IMR-90 (cell line): ENCODE data around the gene ZNF581. TPM values are rescaled to one million over a fixed set of nuclear protein-coding genes. Genes with fewer than 3 reads are reported as not detected.
A peak's percentile ranks its signal among the peaks of the same experiment; 100 is the strongest.

Experiments
- ATAC-seq: fragments of 200-7000 bp; cut with Tn5 transposase; 2 replicates; pipeline ENCODE4 v1.9.1; 2020; ENCODE audit warnings: low read depth, mild to moderate bottlenecking, moderate library complexity
- BruUV-seq: library from RNA; stranded (reverse); fragments of 400-500 nt; replicated peaks from 2 replicates; lab custom pipeline; 2021; lab: Mats Ljungman, UMichigan
- CTCF ChIA-PET: fragments of 300-600 bp; formaldehyde crosslinking; extraction: SDS; loops from one replicate; lab custom pipeline; 2021; ENCODE audit warnings: antibody characterized with exemption; lab: Yijun Ruan, JAX
- POLR2A ChIA-PET: fragments of 300-600 bp; sonication (Branson Sonifier 250); formaldehyde crosslinking; loops from one replicate; lab custom pipeline; 2022; ENCODE audit warnings: antibody characterized with exemption; ENCODE audit not compliant: unreplicated experiment; lab: Charles Lee
- DNase-seq: peaks from one replicate; pipeline ENCODE4 v3.0.0; 2013
- H2AFZ ChIP-seq: replicated peaks from 2 replicates; pipeline ENCODE3; 2013; ENCODE audit warnings: low read length, mild to moderate bottlenecking; ENCODE audit not compliant: poor library complexity
- H2AK5ac ChIP-seq: 2 replicates; pipeline ENCODE4 v1.6.1; 2013; ENCODE audit warnings: low read depth, low read length, inconsistent platforms
- H2AK9ac ChIP-seq: replicated peaks from 2 replicates; pipeline ENCODE3; 2013; ENCODE audit warnings: mild to moderate bottlenecking, low read depth, low read length, moderate library complexity; ENCODE audit not compliant: poor library complexity
- H2BK120ac ChIP-seq: 2 replicates; pipeline ENCODE4 v1.6.1; 2013; ENCODE audit warnings: low read depth, low read length, inconsistent platforms
- H2BK15ac ChIP-seq: 3 replicates; pipeline ENCODE4 v1.6.1; 2013; ENCODE audit warnings: low read depth, low read length, inconsistent platforms
- H2BK20ac ChIP-seq: 2 replicates; pipeline ENCODE4 v1.6.1; 2013; ENCODE audit warnings: low read depth, mild to moderate bottlenecking, inconsistent platforms, low read length, moderate library complexity
- H2BK5ac ChIP-seq: 2 replicates; pipeline ENCODE4 v1.6.1; 2013; ENCODE audit warnings: mild to moderate bottlenecking, low read depth, low read length, inconsistent platforms; ENCODE audit not compliant: poor library complexity, severe bottlenecking
- H3K14ac ChIP-seq: replicated peaks from 2 replicates; pipeline ENCODE4 v1.6.1; 2013; ENCODE audit warnings: low read depth, low read length, inconsistent platforms
- H3K18ac ChIP-seq: 2 replicates; pipeline ENCODE4 v1.6.1; 2013; ENCODE audit warnings: low read depth, low read length, control low read depth
- H3K23ac ChIP-seq: 2 replicates; pipeline ENCODE4 v1.6.1; 2013; ENCODE audit warnings: low read depth, low read length, inconsistent platforms
- H3K27ac ChIP-seq: 2 replicates; pipeline ENCODE4 v1.5.1; 2013; ENCODE audit warnings: mild to moderate bottlenecking, control low read depth, low read length; ENCODE audit not compliant: insufficient read depth
- H3K27me3 ChIP-seq: 2 replicates; pipeline ENCODE4 v1.6.1; 2013; ENCODE audit warnings: low read length; ENCODE audit not compliant: control insufficient read depth, insufficient read depth
- H3K36me3 ChIP-seq: 2 replicates; pipeline ENCODE4 v1.6.1; 2013; ENCODE audit warnings: low read length, mixed read lengths; ENCODE audit not compliant: control insufficient read depth, insufficient read depth
- H3K4ac ChIP-seq: 2 replicates; pipeline ENCODE4 v1.6.1; 2013; ENCODE audit warnings: low read depth, low read length, inconsistent platforms
- H3K4me1 ChIP-seq: 2 replicates; pipeline ENCODE4 v1.6.1; 2013; ENCODE audit warnings: low read length, mixed read lengths; ENCODE audit not compliant: control insufficient read depth, insufficient read depth
- H3K4me2 ChIP-seq: 2 replicates; pipeline ENCODE4 v1.6.1; 2013; ENCODE audit warnings: low read depth, mild to moderate bottlenecking, control low read depth, low read length, moderate library complexity
- H3K4me3 ChIP-seq: 2 replicates; pipeline ENCODE4 v1.5.1; 2013; ENCODE audit warnings: low read depth, mild to moderate bottlenecking, control low read depth, low read length, moderate library complexity; ENCODE audit not compliant: insufficient read depth
- H3K56ac ChIP-seq: 2 replicates; pipeline ENCODE4 v1.6.1; 2013; ENCODE audit warnings: low read length, inconsistent platforms; ENCODE audit not compliant: insufficient read depth; ENCODE audit errors: extremely low read depth
- H3K79me1 ChIP-seq, 2 experiments: 2 replicates each; pipeline ENCODE4 v1.6.1; 2013; ENCODE audit warnings: low read length in 2 of 2, inconsistent platforms in 1 of 2, low read depth in 1 of 2
- H3K9ac ChIP-seq: 2 replicates; pipeline ENCODE4 v1.6.1; 2013; ENCODE audit warnings: low read depth, low read length, control low read depth
- H3K9me1 ChIP-seq: 2 replicates; pipeline ENCODE4 v1.6.1; 2013; ENCODE audit warnings: low read length, inconsistent platforms; ENCODE audit not compliant: insufficient read depth
- H3K9me3 ChIP-seq: 2 replicates; pipeline ENCODE4 v1.6.1; 2013; ENCODE audit warnings: low read length; ENCODE audit not compliant: control insufficient read depth, insufficient read depth
- H4K20me1 ChIP-seq: 2 replicates; pipeline ENCODE4 v1.6.1; 2013; ENCODE audit warnings: low read length, inconsistent platforms; ENCODE audit not compliant: insufficient read depth
- H4K5ac ChIP-seq: 2 replicates; pipeline ENCODE4 v1.6.1; 2013; ENCODE audit warnings: mild to moderate bottlenecking, low read depth, low read length, control low read depth
- H4K8ac ChIP-seq, 2 experiments: 2 replicates each; pipeline ENCODE4 v1.6.1; 2013; ENCODE audit warnings: low read depth in 2 of 2, low read length in 2 of 2, control low read depth in 1 of 2, inconsistent platforms in 1 of 2
- H4K91ac ChIP-seq: 2 replicates; pipeline ENCODE4 v1.6.1; 2013; ENCODE audit warnings: low read depth, low read length, inconsistent platforms; ENCODE audit not compliant: insufficient read depth
- CHD1 ChIP-seq: IDR thresholded peaks from 2 replicates; pipeline ENCODE4 v1.6.1; 2012; ENCODE audit warnings: low read depth, low read length, improper control_type of control experiment
- FOS ChIP-seq: fragments of 150-350 bp; IDR thresholded peaks from 2 replicates; pipeline ENCODE4 v1.6.1; 2016; ENCODE audit warnings: low read depth, low read length
- NFE2L2 ChIP-seq: fragments of 150-350 bp; IDR thresholded peaks from 2 replicates; pipeline ENCODE4 v1.6.1; 2016; ENCODE audit warnings: low read depth, mild to moderate bottlenecking, low read length
- POLR2A ChIP-seq: IDR thresholded peaks from 2 replicates; pipeline ENCODE4 v1.6.1; 2012; ENCODE audit warnings: mild to moderate bottlenecking, low read depth, low read length
- RCOR1 ChIP-seq: IDR thresholded peaks from 2 replicates; pipeline ENCODE4 v1.6.1; 2012; ENCODE audit warnings: mild to moderate bottlenecking, low read length, improper control_type of control experiment; ENCODE audit not compliant: insufficient replicate concordance
- WGBS, 2 experiments: methylation state at CpG; one replicate each; pipeline versions ENCODE4 v1.1.5 to v1.1.7; 2013; ENCODE audit warnings: missing lambda C conversion rate in 2 of 2; ENCODE audit not compliant: insufficient read length in 1 of 2; ENCODE audit errors: extremely low coverage in 2 of 2; 5-methylcytosine and 5-hydroxymethylcytosine counted together
- dilution Hi-C: fragments of 300-500 bp; cut with HindIII; formaldehyde crosslinking; loops from one replicate; pipeline ENCODE4 v1.14.3; 2018; ENCODE audit warnings: low sequenced_read_pairs; ENCODE audit not compliant: unreplicated experiment
- in situ Hi-C: fragments of 300-500 bp; cut with MboI; formaldehyde crosslinking; loops from 3 replicates; pipeline ENCODE4 v1.14.3; 2019; ENCODE audit warnings: low sequenced_read_pairs, inconsistent platforms, mixed read lengths
- intact Hi-C: fragments of 100-400 bp; cut with micrococcal nuclease; formaldehyde crosslinking; loops from 2 replicates; pipeline ENCODE4 v1.10.0; 2022
- polyA plus RNA-seq, 3 experiments: library from polyadenylated mRNA; depleted of rRNA; stranded (reverse); fragments of >200 nt; gene quantifications; 2 replicates each; pipeline ENCODE4 v1.2.3, GENCODE V29; 2012; ENCODE audit warnings: low replicate concordance in 1 of 3
- total RNA-seq: library from RNA; depleted of rRNA; stranded (reverse); fragments of >200 nt; gene quantifications from 2 replicates; pipeline ENCODE4 v1.2.3, GENCODE V29; 2012
- TF ChIP-seq, protein P1 (sequence below): fragments of 150-350 bp; IDR thresholded peaks from 2 replicates; pipeline ENCODE4 v1.6.1; 2016; ENCODE audit warnings: low read depth, mild to moderate bottlenecking, low read length, moderate library complexity, borderline replicate concordance
- TF ChIP-seq, protein P2 (sequence below): fragments of 150-350 bp; IDR thresholded peaks from 2 replicates; pipeline ENCODE4 v1.6.1; 2017; ENCODE audit warnings: mild to moderate bottlenecking, antibody characterized with exemption, low read length, low read depth

Gene ZNF581
- total and polyA plus RNA-seq, 2 of the 4 experiments (the other 2 are of a cell fraction), result 9.7 to 21.9 TPM

DNA sequence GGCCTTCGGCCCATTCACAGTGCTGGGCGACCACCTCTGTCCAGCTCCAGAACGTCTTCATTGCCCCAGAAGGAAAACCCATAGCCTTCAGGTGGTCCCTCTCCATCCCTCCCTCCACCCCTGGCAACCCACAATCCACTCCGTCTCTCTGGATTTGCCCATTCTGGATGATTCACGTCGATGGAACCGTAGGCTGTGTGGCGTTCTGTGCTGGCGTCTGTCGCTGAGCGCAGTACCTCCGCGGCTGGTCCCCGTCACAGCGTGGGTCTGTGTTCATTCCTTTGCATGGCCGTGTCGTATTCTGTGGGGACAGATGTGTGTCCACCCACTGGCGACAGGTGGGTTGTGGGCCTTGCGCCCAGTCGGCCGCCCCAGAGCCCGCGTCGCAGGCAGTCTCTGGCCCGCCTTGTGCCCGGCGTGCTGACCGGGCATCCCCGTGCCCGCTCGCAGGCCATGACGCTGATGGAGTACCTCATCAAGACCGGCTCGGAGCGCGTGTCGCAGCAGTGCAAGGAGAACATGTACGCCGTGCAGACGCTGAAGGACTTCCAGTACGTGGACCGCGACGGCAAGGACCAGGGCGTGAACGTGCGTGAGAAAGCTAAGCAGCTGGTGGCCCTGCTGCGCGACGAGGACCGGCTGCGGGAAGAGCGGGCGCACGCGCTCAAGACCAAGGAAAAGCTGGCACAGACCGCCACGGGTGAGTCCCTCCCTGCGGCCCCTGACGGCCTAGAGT is 41.7 kb downstream of the ZNF581 start:
- Histone ChIP-seq H2BK20ac (no peak overlapping the region), H3K27me3 (no peaks in the 10 kb centered on the region), H3K79me1 (peaks cover 24 to 64% of the 10 kb centered on the region in 2 experiments), H3K9ac (no peak overlapping the region), H3K36me3 (peaks cover 59% of the 10 kb centered on the region), H2AFZ (no peak overlapping the region), H3K4me2 (no peak overlapping the region), H4K20me1 (peaks cover 76% of the 10 kb centered on the region), H3K27ac (no peak overlapping the region), H3K14ac (no peak overlapping the region), H3K4me1 (peaks cover 5% of the 10 kb centered on the region), H3K9me3 (no peaks in the 10 kb centered on the region), H3K9me1 (peaks cover 8% of the 10 kb centered on the region; the same call in 1 of the 2 replicates), H3K4me3 (no peak overlapping the region), H4K91ac (no peak overlapping the region), H3K4ac (no peak overlapping the region), H2AK9ac (peak overlapping the region; percentile 28), H3K23ac (no peak overlapping the region), H3K56ac (no peak overlapping the region), H2BK120ac (no peak overlapping the region), H4K5ac (no peak overlapping the region), H4K8ac (no peak overlapping the region), H3K18ac (no peak overlapping the region), H2AK5ac (no peak overlapping the region), H2BK15ac (no peak overlapping the region), H2BK5ac (no peak overlapping the region)
- in situ Hi-C loops, result loop anchor here (25.0 kb wide), 1 partner anchor 452 kb away; the partner anchor contains the start of gene ZNF444
- POLR2A ChIA-PET, result no interaction called here
- CTCF ChIA-PET, result no interaction called here
- intact Hi-C loops, result no loop called here
- dilution Hi-C loops, result no loop called here
- no peak for TF ChIP-seq FOS
- TF ChIP-seq CHD1, result no peak
- no peak for TF ChIP-seq RCOR1
- TF ChIP-seq, protein P1, sequence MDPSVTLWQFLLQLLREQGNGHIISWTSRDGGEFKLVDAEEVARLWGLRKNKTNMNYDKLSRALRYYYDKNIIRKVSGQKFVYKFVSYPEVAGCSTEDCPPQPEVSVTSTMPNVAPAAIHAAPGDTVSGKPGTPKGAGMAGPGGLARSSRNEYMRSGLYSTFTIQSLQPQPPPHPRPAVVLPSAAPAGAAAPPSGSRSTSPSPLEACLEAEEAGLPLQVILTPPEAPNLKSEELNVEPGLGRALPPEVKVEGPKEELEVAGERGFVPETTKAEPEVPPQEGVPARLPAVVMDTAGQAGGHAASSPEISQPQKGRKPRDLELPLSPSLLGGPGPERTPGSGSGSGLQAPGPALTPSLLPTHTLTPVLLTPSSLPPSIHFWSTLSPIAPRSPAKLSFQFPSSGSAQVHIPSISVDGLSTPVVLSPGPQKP, result no peak
- no peak for TF ChIP-seq NFE2L2
- TF ChIP-seq, protein P2, sequence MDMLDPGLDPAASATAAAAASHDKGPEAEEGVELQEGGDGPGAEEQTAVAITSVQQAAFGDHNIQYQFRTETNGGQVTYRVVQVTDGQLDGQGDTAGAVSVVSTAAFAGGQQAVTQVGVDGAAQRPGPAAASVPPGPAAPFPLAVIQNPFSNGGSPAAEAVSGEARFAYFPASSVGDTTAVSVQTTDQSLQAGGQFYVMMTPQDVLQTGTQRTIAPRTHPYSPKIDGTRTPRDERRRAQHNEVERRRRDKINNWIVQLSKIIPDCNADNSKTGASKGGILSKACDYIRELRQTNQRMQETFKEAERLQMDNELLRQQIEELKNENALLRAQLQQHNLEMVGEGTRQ, result no peak
- TF ChIP-seq POLR2A, result no peak
- BruUV-seq, result no TSS peak
- 95% methylated on average over 33 of the region's 60 CpGs; no CpG with 5 or more reads in 1 of the 2 experiments for WGBS, 2 experiments
- DNase-seq (no peak), ATAC-seq (no peak)
